Effector memory CD8-positive, alpha-beta T cell (primary cell): ENCODE data around the gene MEGF10.

ENCODE experiments used
- ATAC-seq: fragments of 150-1000 bp; cut with Tn5 transposase; replicated peaks from 2 replicates; pipeline ENCODE4 v1.10.0; 2021; ENCODE audit warnings: mild to moderate bottlenecking, moderate library complexity
- DNase-seq, 3 experiments: peaks; one replicate each; pipeline ENCODE4 v3.0.0; 2021
- H3K27ac Mint-ChIP-seq, 2 donors: one replicate each; pipeline ENCODE4 v1.8.0; 2022; ENCODE audit warnings: mild to moderate bottlenecking in 2 of 2, mixed read lengths in 2 of 2, moderate library complexity in 2 of 2
- H3K27me3 Mint-ChIP-seq, 2 donors: one replicate each; pipeline ENCODE4 v1.8.0; 2022; ENCODE audit warnings: mixed read lengths in 2 of 2
- H3K36me3 Mint-ChIP-seq: one replicate; pipeline ENCODE4 v1.8.0; 2022; ENCODE audit warnings: mild to moderate bottlenecking, moderate library complexity, mixed read lengths; ENCODE audit not compliant: insufficient read depth
- H3K4me1 Mint-ChIP-seq, 2 donors: one replicate each; pipeline ENCODE4 v1.8.0; 2022; ENCODE audit warnings: low read depth in 2 of 2, mixed read lengths in 2 of 2
- H3K4me3 Mint-ChIP-seq, 2 donors: one replicate each; pipeline ENCODE4 v1.8.0; 2022; ENCODE audit warnings: mild to moderate bottlenecking in 2 of 2, mixed read lengths in 2 of 2, moderate library complexity in 2 of 2
- H3K9me3 Mint-ChIP-seq, 2 donors: one replicate each; pipeline ENCODE4 v1.8.0; 2022; ENCODE audit warnings: mixed read lengths in 2 of 2

The MEGF10 gene

GRCh38 chr5:127419683-127420257 is 129.2 kb downstream of the MEGF10 start:
- H3K4me1 Mint-ChIP-seq: no peaks in the 10 kb centered on the region
- DNase-seq: no peak
- no peak overlapping the region for H3K4me3 Mint-ChIP-seq
- ATAC-seq: no peak
- H3K9me3 Mint-ChIP-seq: no peaks in the 10 kb centered on the region
- no peaks in the 10 kb centered on the region for H3K36me3 Mint-ChIP-seq
- peaks cover 4 to 6% of the 10 kb centered on the region in 2 donors for H3K27me3 Mint-ChIP-seq
- no peak overlapping the region for H3K27ac Mint-ChIP-seq

DNA sequence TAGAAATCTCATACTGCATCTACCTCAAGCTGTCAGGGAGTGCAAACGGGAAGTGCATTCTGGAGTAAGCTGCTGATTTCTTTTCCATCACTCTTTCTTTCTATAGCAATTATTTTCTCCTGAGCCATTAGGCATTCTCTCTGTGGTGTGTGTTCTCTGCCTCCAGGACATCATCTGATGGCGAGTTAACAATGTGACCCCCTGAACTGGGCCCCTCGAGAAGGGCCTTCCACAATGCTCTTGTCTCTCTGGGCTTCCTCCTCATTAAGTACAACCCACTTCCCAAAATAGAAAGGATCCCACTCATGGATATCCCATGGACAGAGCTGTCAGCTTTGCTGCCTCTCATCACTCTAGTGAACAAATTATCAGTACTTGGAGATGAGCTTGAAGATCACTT is 130.2 kb downstream of the MEGF10 start:
- Mint-ChIP-seq H3K4me3 (no peak overlapping the region), H3K27ac (no peak overlapping the region), H3K4me1 (no peaks in the 10 kb centered on the region), H3K36me3 (no peaks in the 10 kb centered on the region), H3K9me3 (no peaks in the 10 kb centered on the region), H3K27me3 (peaks cover 6 to 14% of the 10 kb centered on the region in 2 donors)
- DNase-seq: no peak
- ATAC-seq: no peak

DNA sequence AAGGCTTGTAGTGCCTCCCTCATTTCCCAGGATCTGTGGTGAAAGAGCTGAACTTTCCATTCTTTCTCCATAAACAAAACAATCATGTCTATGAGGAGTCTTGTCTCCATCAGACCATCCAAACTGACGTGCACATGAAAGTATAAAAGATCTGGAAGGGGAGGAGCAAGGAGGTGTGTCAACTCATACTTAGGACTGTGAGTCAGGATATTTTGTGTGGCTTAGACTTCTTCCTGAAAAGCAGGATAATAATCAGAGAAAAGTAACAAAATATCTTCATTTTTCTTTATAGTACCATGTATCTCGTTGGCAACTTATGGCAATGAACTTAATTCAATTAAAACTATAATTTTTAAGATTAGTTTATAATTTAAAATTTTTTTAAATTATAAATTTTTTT is 130.9 kb downstream of the MEGF10 start:
- Mint-ChIP-seq H3K27ac (no peak overlapping the region), H3K4me3 (no peak overlapping the region), H3K27me3 (peaks cover 7 to 15% of the 10 kb centered on the region in 2 donors), H3K4me1 (no peaks in the 10 kb centered on the region), H3K9me3 (no peaks in the 10 kb centered on the region), H3K36me3 (no peaks in the 10 kb centered on the region)
- no peak for ATAC-seq
- no peak for DNase-seq

- no peaks in the 10 kb centered on the region for H3K9me3 Mint-ChIP-seq
- peaks cover 19 to 32% of the 10 kb centered on the region in 2 donors for H3K27me3 Mint-ChIP-seq
- H3K4me1 Mint-ChIP-seq: no peaks in the 10 kb centered on the region
- ATAC-seq: no peak
- H3K36me3 Mint-ChIP-seq: no peaks in the 10 kb centered on the region
- DNase-seq: no peak
- no peak overlapping the region for H3K27ac Mint-ChIP-seq
- no peak overlapping the region for H3K4me3 Mint-ChIP-seq
These were observed 132.7 kb downstream of the MEGF10 start for GRCh38 chr5:127423173-127423798.

DNA sequence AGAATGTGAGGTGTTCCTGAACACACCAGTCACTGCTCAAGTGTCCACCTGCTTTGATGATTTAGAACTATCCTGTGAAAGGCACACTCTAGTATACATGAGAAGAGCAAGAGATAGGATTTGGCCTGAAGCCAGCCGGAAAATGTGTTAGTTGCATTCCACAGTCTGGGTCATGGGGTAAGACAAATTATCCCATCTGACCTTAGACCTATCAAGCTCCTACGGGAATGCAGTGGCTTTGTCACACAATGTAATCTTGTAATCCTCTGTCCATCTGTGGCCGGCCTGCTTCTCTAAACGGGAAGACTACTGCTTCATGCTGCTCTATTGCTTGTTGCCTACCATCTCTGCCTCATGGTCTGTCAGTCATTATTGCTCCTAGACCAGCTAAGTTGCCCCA is 134.4 kb downstream of the MEGF10 start:
- Mint-ChIP-seq H3K4me1 (no peaks in the 10 kb centered on the region), H3K4me3 (no peak overlapping the region), H3K9me3 (no peaks in the 10 kb centered on the region), H3K36me3 (no peaks in the 10 kb centered on the region), H3K27ac (no peak overlapping the region), H3K27me3 (peaks cover 24 to 39% of the 10 kb centered on the region in 2 donors)
- no peak for DNase-seq
- no peak for ATAC-seq

DNA sequence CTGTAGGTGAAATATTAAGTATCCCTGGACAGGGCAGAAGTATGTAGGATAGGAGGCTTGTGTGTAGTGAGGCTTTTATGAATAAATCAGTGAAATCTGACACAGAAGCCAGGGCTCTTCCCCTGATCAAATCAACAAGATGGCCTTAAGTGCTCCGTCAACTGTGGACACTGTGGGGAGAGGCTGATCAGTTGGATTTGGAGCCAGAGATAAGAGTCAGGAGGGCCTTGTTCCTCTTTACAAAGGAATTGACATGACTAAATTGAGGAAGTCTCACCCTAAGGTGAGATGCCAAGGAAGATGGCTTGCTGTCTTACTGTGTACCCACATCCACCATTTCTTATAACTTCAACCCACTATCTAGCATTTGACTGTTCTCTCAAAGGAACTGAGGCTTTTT is 135.3 kb downstream of the MEGF10 start:
- no peak for DNase-seq
- no peak overlapping the region for H3K4me3 Mint-ChIP-seq
- no peaks in the 10 kb centered on the region for H3K36me3 Mint-ChIP-seq
- no peak for ATAC-seq
- no peaks in the 10 kb centered on the region for H3K4me1 Mint-ChIP-seq
- no peak overlapping the region for H3K27ac Mint-ChIP-seq
- H3K27me3 Mint-ChIP-seq: peaks cover 21 to 41% of the 10 kb centered on the region in 2 donors
- no peaks in the 10 kb centered on the region for H3K9me3 Mint-ChIP-seq

DNA sequence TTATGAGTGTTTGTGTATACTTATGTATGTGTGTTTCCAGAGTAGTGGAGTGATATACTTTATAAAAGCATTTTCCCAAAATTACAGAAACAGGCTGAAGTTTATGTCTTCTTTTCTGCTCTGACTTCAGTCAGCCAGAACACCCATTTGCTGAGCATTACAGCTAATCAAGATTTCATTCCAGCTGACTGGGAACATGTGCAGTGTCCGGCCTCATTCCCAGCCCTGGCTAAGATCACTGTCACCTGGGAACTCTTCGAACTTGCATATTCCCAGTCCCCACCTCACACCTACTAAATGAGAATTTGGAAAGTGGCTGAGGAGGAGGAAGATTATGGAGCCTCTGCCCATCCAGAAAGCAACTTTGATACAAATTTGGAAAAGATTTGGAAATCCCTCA is 136.1 kb downstream of the MEGF10 start:
- H3K4me3 Mint-ChIP-seq: no peak overlapping the region
- DNase-seq: no peak
- H3K27ac Mint-ChIP-seq: no peak overlapping the region
- no peaks in the 10 kb centered on the region for H3K9me3 Mint-ChIP-seq
- no peaks in the 10 kb centered on the region for H3K36me3 Mint-ChIP-seq
- H3K27me3 Mint-ChIP-seq: peaks cover 20 to 41% of the 10 kb centered on the region in 2 donors
- ATAC-seq: no peak
- no peaks in the 10 kb centered on the region for H3K4me1 Mint-ChIP-seq

- H3K27ac Mint-ChIP-seq: no peak overlapping the region
- no peaks in the 10 kb centered on the region for H3K4me1 Mint-ChIP-seq
- H3K27me3 Mint-ChIP-seq: peaks cover 20 to 41% of the 10 kb centered on the region in 2 donors
- H3K36me3 Mint-ChIP-seq: no peaks in the 10 kb centered on the region
- H3K9me3 Mint-ChIP-seq: no peaks in the 10 kb centered on the region
- H3K4me3 Mint-ChIP-seq: no peak overlapping the region
- no peak for DNase-seq
- ATAC-seq: no peak
These were observed 137.7 kb downstream of the MEGF10 start for GRCh38 chr5:127428276-127428675.

GRCh38 chr5:127428748-127429147 is 138.2 kb downstream of the MEGF10 start:
- Mint-ChIP-seq H3K9me3 (no peaks in the 10 kb centered on the region), H3K27ac (no peak overlapping the region), H3K4me3 (no peak overlapping the region), H3K4me1 (no peaks in the 10 kb centered on the region), H3K27me3 (peaks cover 20 to 41% of the 10 kb centered on the region in 2 donors), H3K36me3 (no peaks in the 10 kb centered on the region)
- DNase-seq (no peak), ATAC-seq (no peak)

- ATAC-seq (no peak), DNase-seq (no peak)
- Mint-ChIP-seq H3K4me1 (no peaks in the 10 kb centered on the region), H3K4me3 (no peak overlapping the region), H3K9me3 (no peaks in the 10 kb centered on the region), H3K27ac (no peak overlapping the region), H3K27me3 (peaks cover 20 to 35% of the 10 kb centered on the region in 2 donors), H3K36me3 (no peaks in the 10 kb centered on the region)
These were observed 139.3 kb downstream of the MEGF10 start for GRCh38 chr5:127429928-127430327.

DNA sequence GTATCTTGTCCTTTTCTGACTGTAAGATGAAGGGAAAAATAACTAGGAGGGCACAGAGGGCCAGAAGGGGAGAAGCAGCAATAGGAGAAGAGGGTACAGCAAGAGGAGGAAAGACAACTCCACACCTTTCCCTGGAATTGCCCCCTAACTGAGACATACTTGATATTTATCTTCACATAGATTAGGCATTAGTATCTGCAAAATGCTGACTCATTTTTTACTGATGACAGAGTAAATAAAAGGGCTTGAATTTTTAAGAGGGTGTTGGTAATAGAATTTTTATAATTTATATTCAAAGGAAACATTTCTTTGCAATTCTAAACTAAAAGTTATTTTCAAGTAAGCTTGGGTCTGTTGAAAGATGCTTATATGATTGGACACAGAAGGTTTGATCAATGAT is 140.0 kb downstream of the MEGF10 start:
- DNase-seq: no peak
- Mint-ChIP-seq H3K9me3 (no peaks in the 10 kb centered on the region), H3K27me3 (peaks cover 20 to 28% of the 10 kb centered on the region in 2 donors), H3K4me3 (no peak overlapping the region), H3K36me3 (no peaks in the 10 kb centered on the region), H3K27ac (no peak overlapping the region), H3K4me1 (no peaks in the 10 kb centered on the region)
- ATAC-seq: no peak

DNA sequence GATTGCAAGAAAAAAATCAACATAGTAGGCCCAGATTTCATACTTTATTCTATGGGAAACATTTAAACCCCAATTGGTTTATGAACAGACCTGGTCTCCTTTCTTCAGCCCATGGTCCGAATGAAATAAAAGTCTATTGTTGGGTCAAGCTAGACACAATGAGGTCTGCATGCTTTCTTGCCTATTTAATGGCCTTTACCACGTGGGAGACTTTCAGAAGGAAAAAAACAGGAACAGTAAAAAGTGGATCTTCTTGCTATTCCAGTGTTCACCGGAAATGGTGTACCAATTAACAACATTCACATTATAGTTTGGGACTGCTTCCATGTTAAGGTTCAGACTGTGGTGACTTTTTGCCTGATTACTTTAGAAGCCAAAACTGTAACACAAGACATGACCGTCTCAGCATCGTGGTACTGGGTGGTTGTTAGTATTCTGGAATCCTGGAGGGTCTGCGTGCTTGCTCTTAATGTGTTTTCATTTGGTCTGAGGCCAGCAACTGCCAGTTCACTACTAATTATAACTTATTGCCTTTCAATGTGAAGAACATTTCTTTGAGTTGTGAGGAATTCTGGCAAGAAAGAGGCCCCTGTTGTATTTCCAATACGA is 141.5 kb downstream of the MEGF10 start:
- no peak for ATAC-seq
- Mint-ChIP-seq H3K36me3 (no peaks in the 10 kb centered on the region), H3K9me3 (no peaks in the 10 kb centered on the region), H3K4me3 (no peak overlapping the region), H3K27ac (no peak overlapping the region), H3K4me1 (no peaks in the 10 kb centered on the region), H3K27me3 (peaks cover 13 to 19% of the 10 kb centered on the region in 2 donors)
- no peak for DNase-seq

DNA sequence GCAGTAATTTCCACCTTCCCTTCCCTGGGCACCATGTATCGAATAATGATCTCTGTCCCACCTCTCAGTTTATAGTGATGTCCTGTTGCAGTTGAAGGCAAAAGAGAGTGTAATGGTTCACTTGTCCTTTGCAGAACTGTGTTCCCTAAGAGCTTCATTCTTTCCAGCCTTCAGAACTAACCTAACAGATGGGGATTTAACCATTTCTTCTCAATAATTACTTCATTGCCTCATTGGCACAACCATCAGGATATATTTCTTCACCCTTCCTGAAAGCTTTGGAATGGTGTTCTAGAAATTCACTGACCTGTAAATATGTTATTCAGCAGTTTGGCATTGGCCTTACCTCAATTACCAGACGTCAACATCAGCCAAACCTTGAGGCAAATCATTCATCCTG is 142.9 kb downstream of the MEGF10 start:
- H3K27ac Mint-ChIP-seq: no peak overlapping the region
- H3K4me3 Mint-ChIP-seq: no peak overlapping the region
- ATAC-seq (no peak), DNase-seq (no peak)
- no peaks in the 10 kb centered on the region for H3K36me3 Mint-ChIP-seq
- no peaks in the 10 kb centered on the region for H3K4me1 Mint-ChIP-seq
- no peaks in the 10 kb centered on the region for H3K9me3 Mint-ChIP-seq
- peaks cover 6 to 19% of the 10 kb centered on the region in 2 donors for H3K27me3 Mint-ChIP-seq

GRCh38 chr5:127434588-127434987 is 144.0 kb downstream of the MEGF10 start:
- no peak overlapping the region for H3K4me3 Mint-ChIP-seq
- ATAC-seq: no peak
- H3K27ac Mint-ChIP-seq: no peak overlapping the region
- H3K27me3 Mint-ChIP-seq: peaks cover 7 to 21% of the 10 kb centered on the region in 2 donors
- no peaks in the 10 kb centered on the region for H3K4me1 Mint-ChIP-seq
- DNase-seq: no peak
- no peaks in the 10 kb centered on the region for H3K9me3 Mint-ChIP-seq
- no peaks in the 10 kb centered on the region for H3K36me3 Mint-ChIP-seq
